OCI-LY7 (cell line): ENCODE data around the gene GPR156. TPM values are rescaled to one million over a fixed set of nuclear protein-coding genes. Genes with fewer than 3 reads are reported as not detected.

Experiments
- BruUV-seq: library from RNA; stranded (reverse); fragments of 400-500 nt; replicated peaks from 2 replicates; lab custom pipeline; 2021; lab: Mats Ljungman, UMichigan
- CTCF ChIA-PET: fragments of 300-600 bp; sonication (Branson Sonifier 250); formaldehyde crosslinking; loops from one replicate; lab custom pipeline; 2022; ENCODE audit warnings: antibody characterized with exemption; ENCODE audit not compliant: unreplicated experiment; lab: Charles Lee
- POLR2A ChIA-PET: fragments of 300-600 bp; sonication (Branson Sonifier 250); formaldehyde crosslinking; loops from one replicate; lab custom pipeline; 2022; ENCODE audit warnings: antibody characterized with exemption; lab: Charles Lee
- DNase-seq: peaks from one replicate; pipeline ENCODE4 v3.0.0-alpha.2; 2015; ENCODE audit warnings: low spot score
- H2AFZ ChIP-seq: fragments of 200-600 bp; sonication (generic), shearing (Covaris generic); 2 replicates; pipeline ENCODE4 v1.6.1; 2014; ENCODE audit warnings: mild to moderate bottlenecking, antibody characterized with exemption, low read length, moderate library complexity
- H3K27ac ChIP-seq: fragments of 200-600 bp; sonication (generic); 2 replicates; pipeline ENCODE4 v1.5.1; 2014; ENCODE audit warnings: mixed run types, low read depth, mild to moderate bottlenecking, moderate library complexity, low read length, inconsistent platforms; ENCODE audit not compliant: poor library complexity, severe bottlenecking
- H3K36me3 ChIP-seq: fragments of 200-600 bp; sonication (generic); 2 replicates; pipeline ENCODE4 v1.6.1; 2014; ENCODE audit warnings: mild to moderate bottlenecking, antibody characterized with exemption, low read length, moderate library complexity, mixed read lengths; ENCODE audit not compliant: insufficient read depth
- H3K4me1 ChIP-seq: fragments of 200-600 bp; sonication (generic); 2 replicates; pipeline ENCODE4 v1.5.1; 2014; ENCODE audit warnings: mild to moderate bottlenecking, low read length; ENCODE audit not compliant: insufficient read depth, poor library complexity, severe bottlenecking
- H3K4me2 ChIP-seq: fragments of 200-600 bp; sonication (generic); 2 replicates; pipeline ENCODE4 v1.6.1; 2014; ENCODE audit warnings: mild to moderate bottlenecking, low read length
- H3K4me3 ChIP-seq: fragments of 200-600 bp; sonication (generic); 2 replicates; pipeline ENCODE4 v1.5.1; 2014; ENCODE audit warnings: mild to moderate bottlenecking, low read depth, low read length; ENCODE audit not compliant: poor library complexity, severe bottlenecking
- H3K79me2 ChIP-seq: fragments of 200-600 bp; sonication (generic); 2 replicates; pipeline ENCODE4 v1.6.1; 2016; ENCODE audit warnings: low read depth, mild to moderate bottlenecking, low read length, moderate library complexity, mixed read lengths; ENCODE audit not compliant: insufficient read depth
- H3K9me2 ChIP-seq: fragments of 200-600 bp; sonication (generic); 2 replicates; pipeline ENCODE4 v1.6.1; 2016; ENCODE audit warnings: mild to moderate bottlenecking, low read length, mixed read lengths; ENCODE audit not compliant: insufficient read depth
- H3K9me3 ChIP-seq: fragments of 200-600 bp; sonication (generic); 2 replicates; pipeline ENCODE4 v1.6.1; 2014; ENCODE audit warnings: mild to moderate bottlenecking, mixed run types, low read length, mixed read lengths
- H4K20me1 ChIP-seq: fragments of 200-600 bp; sonication (generic); 2 replicates; pipeline ENCODE4 v1.6.1; 2014; ENCODE audit warnings: mild to moderate bottlenecking, antibody characterized with exemption, low read length, moderate library complexity, mixed read lengths; ENCODE audit not compliant: insufficient read depth
- CTCF ChIP-seq: fragments of 200-600 bp; sonication (generic); conservative IDR thresholded peaks from 2 replicates; pipeline ENCODE4 v1.5.1; 2014; ENCODE audit warnings: mild to moderate bottlenecking, antibody characterized with exemption, low read length, moderate library complexity, mixed read lengths
- EZH2phosphoT487 ChIP-seq: fragments of 200-600 bp; sonication (generic); IDR thresholded peaks from 2 replicates; pipeline ENCODE4 v1.6.1; 2018; ENCODE audit warnings: low read depth, borderline replicate concordance, mild to moderate bottlenecking, mixed run types, antibody characterized with exemption, low read length, moderate library complexity, mixed read lengths
- intact Hi-C: fragments of 100-400 bp; cut with micrococcal nuclease; formaldehyde crosslinking; loops from one replicate; pipeline ENCODE4 v1.10.0; 2022; ENCODE audit not compliant: unreplicated experiment
- total RNA-seq, 2 experiments: library from RNA; depleted of rRNA in 1 of 2; stranded (reverse); fragments of >200 nt in 1 of 2; shearing (Covaris generic) in 1 of 2; gene quantifications; 2 replicates each; pipeline ENCODE4 v1.2.3, GENCODE V29; 2014 to 2022

GPR156 gene
- total RNA-seq, 2 experiments from 2014 or later, result 0.03 to 0.13 TPM

GRCh38 chr3:120272286-120272685 lies 12.7 kb downstream of the GPR156 start:
- no TSS peak for BruUV-seq
- H3K9me3 ChIP-seq, result no peaks in the 10 kb centered on the region
- intact Hi-C loops, result no loop called here
- H3K4me1 ChIP-seq, result no peaks in the 10 kb centered on the region
- ChIA-PET CTCF (no interaction called here), POLR2A (no interaction called here)
- no peaks in the 10 kb centered on the region for H3K9me2 ChIP-seq
- no peak for DNase-seq
- no peak for TF ChIP-seq CTCF
- no peak for TF ChIP-seq EZH2phosphoT487
- no peak overlapping the region for H3K4me2 ChIP-seq
- H3K79me2 ChIP-seq, result no peaks in the 10 kb centered on the region
- H3K36me3 ChIP-seq, result no peaks in the 10 kb centered on the region
- no peak overlapping the region for H3K27ac ChIP-seq
- H4K20me1 ChIP-seq, result no peaks in the 10 kb centered on the region
- H2AFZ ChIP-seq, result no peak overlapping the region
- H3K4me3 ChIP-seq, result no peak overlapping the region

GRCh38 chr3:120265989-120266388 lies 19.0 kb downstream of the GPR156 start:
- intact Hi-C loops, result no loop called here
- TF ChIP-seq EZH2phosphoT487 (no peak), CTCF (no peak)
- no peaks in the 10 kb centered on the region for H4K20me1 ChIP-seq
- no peaks in the 10 kb centered on the region for H3K9me3 ChIP-seq
- no peak overlapping the region for H3K4me3 ChIP-seq
- no peak overlapping the region for H3K4me2 ChIP-seq
- POLR2A ChIA-PET, result interaction anchor here (0.6 to 1.0 kb wide), 2 partner anchors 660 to 987 kb away, joined by 3 read pairs; no protein-coding TSS in a partner anchor
- H3K27ac ChIP-seq, result no peak overlapping the region
- CTCF ChIA-PET, result no interaction called here
- H3K4me1 ChIP-seq, result no peaks in the 10 kb centered on the region
- DNase-seq, result no peak
- no peaks in the 10 kb centered on the region for H3K9me2 ChIP-seq
- no peaks in the 10 kb centered on the region for H3K36me3 ChIP-seq
- no peaks in the 10 kb centered on the region for H3K79me2 ChIP-seq
- BruUV-seq, result no TSS peak
- H2AFZ ChIP-seq, result no peak overlapping the region

DNA sequence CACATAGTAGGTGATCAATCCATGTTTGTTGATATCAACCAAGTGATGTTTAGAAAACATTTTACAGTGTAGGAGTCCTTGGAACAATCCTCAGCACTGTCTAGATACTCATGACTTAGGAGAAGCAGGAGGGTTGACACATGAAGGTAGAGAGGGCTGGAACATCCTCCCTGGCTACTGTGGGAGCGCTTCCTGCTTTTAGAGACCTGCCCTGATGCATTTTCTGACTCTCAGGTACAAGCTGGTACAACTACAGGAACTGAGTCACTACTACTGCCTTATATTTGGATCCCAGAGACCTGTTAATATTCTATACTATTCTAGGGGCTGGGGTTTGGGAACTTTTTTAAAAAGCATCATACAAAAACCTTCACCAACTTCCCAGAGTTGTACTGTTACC lies 20.1 kb downstream of the GPR156 start:
- no peaks in the 10 kb centered on the region for H3K79me2 ChIP-seq
- no peak overlapping the region for H3K4me2 ChIP-seq
- no TSS peak for BruUV-seq
- TF ChIP-seq EZH2phosphoT487, result no peak
- no peak for TF ChIP-seq CTCF
- CTCF ChIA-PET, result no interaction called here
- H3K36me3 ChIP-seq, result no peaks in the 10 kb centered on the region
- no peaks in the 10 kb centered on the region for H4K20me1 ChIP-seq
- H3K4me1 ChIP-seq, result no peaks in the 10 kb centered on the region
- no peak overlapping the region for H2AFZ ChIP-seq
- no peaks in the 10 kb centered on the region for H3K9me3 ChIP-seq
- H3K9me2 ChIP-seq, result no peaks in the 10 kb centered on the region
- intact Hi-C loops, result no loop called here
- H3K27ac ChIP-seq, result no peak overlapping the region
- POLR2A ChIA-PET, result no interaction called here
- H3K4me3 ChIP-seq, result no peak overlapping the region
- no peak for DNase-seq
